A549 (cell line): ENCODE data around the gene KANK2. TPM values are rescaled to one million over a fixed set of nuclear protein-coding genes. Genes with fewer than 3 reads are reported as not detected.

Experiments
- ATAC-seq, 2 experiments: fragments of 200-7000 bp in 1 of 2; fragments of >200 bp in 1 of 2; cut with Nextera tagmentation in 1 of 2; cut with Tn5 transposase in 1 of 2; 3 replicates each; pipeline versions ENCODE4 v1.8.0 to v1.9.1; 2018 to 2020; ENCODE audit warnings: mild to moderate bottlenecking in 1 of 2, moderate library complexity in 1 of 2
- CTCF ChIA-PET: fragments of 300-600 bp; sonication (Branson Sonifier 250); formaldehyde crosslinking; extraction: SDS; loops from one replicate; lab custom pipeline; 2021; ENCODE audit warnings: antibody characterized with exemption, inconsistent platforms; lab: Yijun Ruan, JAX
- POLR2A ChIA-PET: fragments of 350-600 bp; formaldehyde crosslinking; extraction: SDS; loops from one replicate; lab custom pipeline; 2021; ENCODE audit warnings: antibody characterized with exemption, inconsistent platforms; lab: Yijun Ruan, JAX
- DNase-seq, 2 experiments: peaks; one replicate each; pipeline versions ENCODE4 v3.0.0 to v3.0.0-alpha.2; 2011 to 2016; ENCODE audit warnings: low read depth in 1 of 2, low spot score in 1 of 2
- FAIRE-seq: peaks from 2 replicates; lab custom pipeline; 2011; peaks lifted over from hg19 to GRCh38; lab: Jason Lieb, UNC
- H3K27ac ChIP-seq, 2 experiments: fragments of >200 bp; sonication (Bioruptor Twin); formaldehyde crosslinking; 3 replicates each; pipeline ENCODE4 v1.5.1; 2016 to 2017
- H3K4me1 ChIP-seq: fragments of >200 bp; sonication (Bioruptor Twin); formaldehyde crosslinking; 3 replicates; pipeline ENCODE4 v1.6.1; 2016
- H3K4me2 ChIP-seq: fragments of >200 bp; sonication (Bioruptor Twin); formaldehyde crosslinking; 3 replicates; pipeline ENCODE4 v1.6.1; 2016
- H3K4me3 ChIP-seq: fragments of >200 bp; sonication (Bioruptor Twin); formaldehyde crosslinking; 3 replicates; pipeline ENCODE4 v1.5.1; 2016
- H3K9me3 ChIP-seq: fragments of >200 bp; sonication (Bioruptor Twin); formaldehyde crosslinking; 3 replicates; pipeline ENCODE4 v1.6.1; 2016
- CHD2 ChIP-seq: fragments of 150-350 bp; IDR thresholded peaks from 2 replicates; pipeline ENCODE4 v1.6.1; 2014; ENCODE audit warnings: low read length; ENCODE audit not compliant: partially characterized antibody
- EHMT2 ChIP-seq: fragments of 200-600 bp; sonication (generic); IDR thresholded peaks from 2 replicates; pipeline ENCODE4 v1.6.1; 2016; ENCODE audit warnings: antibody characterized with exemption, low read depth, mild to moderate bottlenecking, moderate library complexity
- EP300 ChIP-seq, 2 experiments: fragments of >200 bp; sonication (Bioruptor Twin); formaldehyde crosslinking; IDR thresholded peaks; 2 replicates in 1 of 2; 3 replicates in 1 of 2; pipeline ENCODE4 v1.6.1; 2016 to 2017
- ESRRA ChIP-seq: fragments of 150-350 bp; IDR thresholded peaks from 2 replicates; pipeline ENCODE4 v1.6.1; 2014; ENCODE audit warnings: mild to moderate bottlenecking, low read length, borderline replicate concordance
- FOSL2 ChIP-seq, 2 experiments: fragments of 450-650 bp in 1 of 2; fragments of >200 bp in 1 of 2; sonication (Bioruptor Twin) in 1 of 2; formaldehyde crosslinking; IDR thresholded peaks; 2 replicates each; pipeline versions ENCODE4 v1.5.0 to v1.6.1; 2016 to 2020; ENCODE audit warnings: mild to moderate bottlenecking in 1 of 2, moderate library complexity in 1 of 2
- GATA3 ChIP-seq: IDR thresholded peaks from 2 replicates; pipeline ENCODE4 v1.6.1; 2012; ENCODE audit warnings: borderline replicate concordance
- HDAC2 ChIP-seq: fragments of 200-600 bp; sonication (generic); IDR thresholded peaks from 2 replicates; pipeline ENCODE4 v1.6.1; 2016
- HES2 ChIP-seq: fragments of >200 bp; sonication (Bioruptor Twin); formaldehyde crosslinking; IDR thresholded peaks from 2 replicates; pipeline ENCODE4 v1.6.1; 2016
- HOXB5 ChIP-seq: fragments of 250-450 bp; sonication (Bioruptor Pico); IDR thresholded peaks from 2 replicates; pipeline ENCODE4 v1.5.0; 2020; ENCODE audit warnings: mild to moderate bottlenecking, moderate library complexity
- KDM1A ChIP-seq: fragments of 200-600 bp; sonication (generic); IDR thresholded peaks from 2 replicates; pipeline ENCODE4 v1.6.1; 2016; ENCODE audit warnings: low read depth, mild to moderate bottlenecking
- KDM5A ChIP-seq: fragments of 200-600 bp; sonication (generic); IDR thresholded peaks from 2 replicates; pipeline ENCODE4 v1.6.1; 2016; ENCODE audit warnings: antibody characterized with exemption, mild to moderate bottlenecking
- MAX ChIP-seq: IDR thresholded peaks from 2 replicates; pipeline ENCODE4 v1.6.1; 2012
- MAZ ChIP-seq: fragments of 150-350 bp; IDR thresholded peaks from 2 replicates; pipeline ENCODE4 v1.6.1; 2014; ENCODE audit warnings: antibody characterized with exemption, low read depth, low read length, borderline replicate concordance
- NFE2L2 ChIP-seq: fragments of 150-350 bp; conservative IDR thresholded peaks from 2 replicates; pipeline ENCODE4 v1.6.1; 2014; ENCODE audit warnings: low read length
- NPAS2 ChIP-seq: fragments of 250-450 bp; sonication (Bioruptor Pico); IDR thresholded peaks from 2 replicates; pipeline ENCODE4 v1.8.0; 2022; ENCODE audit warnings: mild to moderate bottlenecking, moderate library complexity, borderline replicate concordance
- NR3C1 ChIP-seq: fragments of >200 bp; sonication (Bioruptor Twin); formaldehyde crosslinking; IDR thresholded peaks from 3 replicates; pipeline ENCODE4 v1.6.1; 2017
- RARB ChIP-seq: fragments of 250-450 bp; sonication (Bioruptor Pico); IDR thresholded peaks from 2 replicates; pipeline ENCODE4 v1.8.0; 2021; ENCODE audit warnings: mild to moderate bottlenecking, moderate library complexity
- REST ChIP-seq: fragments of 200-600 bp; sonication (generic); IDR thresholded peaks from 2 replicates; pipeline ENCODE4 v1.6.1; 2016; ENCODE audit warnings: antibody characterized with exemption, mild to moderate bottlenecking, moderate library complexity
- RFX5 ChIP-seq: fragments of 450-650 bp; IDR thresholded peaks from 2 replicates; pipeline ENCODE4 v1.7.1; 2014; ENCODE audit warnings: antibody characterized with exemption, mild to moderate bottlenecking, moderate library complexity
- RNF2 ChIP-seq: fragments of 200-600 bp; sonication (generic); IDR thresholded peaks from 2 replicates; pipeline ENCODE4 v1.6.1; 2016; ENCODE audit warnings: low read depth, mild to moderate bottlenecking, antibody characterized with exemption, moderate library complexity, borderline replicate concordance
- ZC3H11A ChIP-seq: fragments of 450-650 bp; IDR thresholded peaks from 2 replicates; pipeline ENCODE4 v1.6.1; 2014; ENCODE audit warnings: antibody characterized with exemption, mild to moderate bottlenecking
- ZFP36 ChIP-seq: fragments of 450-650 bp; IDR thresholded peaks from 2 replicates; pipeline ENCODE4 v1.6.1; 2014; ENCODE audit warnings: borderline replicate concordance; ENCODE audit not compliant: partially characterized antibody
- WGBS: methylation state at CpG from one replicate; pipeline ENCODE4 v1.1.6; 2017; ENCODE audit errors: missing lambda C conversion rate; 5-methylcytosine and 5-hydroxymethylcytosine counted together
- polyA plus RNA-seq, 4 experiments: library from polyadenylated mRNA; depleted of rRNA in 3 of 4; stranded (reverse); fragments of >200 nt; fragmentation: RNase III in 1 of 4; extraction: RNeasy Plus Mini Kit Qiagen cat#74134 plus additional on column Dnase treatment in 1 of 4; gene quantifications; 2 replicates in 3 of 4; 3 replicates in 1 of 4; pipeline ENCODE4 v1.2.3, GENCODE V29; 2011 to 2017

KANK2 gene
- polyA plus RNA-seq, 2 of the 4 experiments (the other 2 are of a cell fraction), result 20.5 to 68.0 TPM

- no peak for TF ChIP-seq MAZ
- no peak for TF ChIP-seq CHD2
- TF ChIP-seq KDM1A, result no peak
- TF ChIP-seq KDM5A, result no peak
- no peak for TF ChIP-seq MAX
Observed at GRCh38 chr19:11172576-11172975, 24.8 kb downstream of the KANK2 start (continued).

GRCh38 chr19:11171144-11171543 lies 26.2 kb downstream of the KANK2 start:
- FAIRE-seq (no peak), ATAC-seq (no peak), DNase-seq (no peak)
- POLR2A ChIA-PET, result no interaction called here
- Histone ChIP-seq H3K4me2 (no peak overlapping the region), H3K4me3 (no peak overlapping the region), H3K27ac (no peak overlapping the region), H3K9me3 (no peaks in the 10 kb centered on the region), H3K4me1 (peaks cover 10% of the 10 kb centered on the region; the same call in 2 of the 3 replicates)
- CTCF ChIA-PET, result interaction anchor here (1.7 kb wide), 1 partner anchor 17 kb away, joined by 4 read pairs; no protein-coding TSS in a partner anchor
- TF ChIP-seq RARB (CRISPR knock-in tag) (no peak), NFE2L2 (no peak), REST (no peak), GATA3 (no peak), ZC3H11A (no peak), EP300 (IDR thresholded peaks at IDR 0.05) (no peak), HDAC2 (no peak), HOXB5 (CRISPR knock-in tag) (no peak), EHMT2 (no peak), RFX5 (no peak), NPAS2 (CRISPR knock-in tag) (no peak), HES2 (no peak), NR3C1 (no peak), ESRRA (no peak), FOSL2 (IDR thresholded peaks at IDR 0.05) (no peak), FOSL2 (CRISPR knock-in tag; IDR thresholded peaks at IDR 0.05) (no peak), RNF2 (no peak)
- WGBS, result 88% methylated on average over 5 of the region's 5 CpGs

- H3K27ac ChIP-seq, result no peak overlapping the region
- FAIRE-seq (no peak), ATAC-seq (no peak), DNase-seq (no peak)
- TF ChIP-seq ZFP36 (peak; percentile 24), HES2 (no peak)
- CTCF ChIA-PET, result interaction anchor here (1.0 kb wide), 1 partner anchor 44 kb away, joined by 3 read pairs; no protein-coding TSS in a partner anchor
- peaks cover 10% of the 10 kb centered on the region; the same call in 2 of the 3 replicates for H3K4me1 ChIP-seq
- POLR2A ChIA-PET, result no interaction called here
- 95% methylated on average over 12 of the region's 31 CpGs for WGBS
- H3K9me3 ChIP-seq, result no peaks in the 10 kb centered on the region
- no peak overlapping the region for H3K4me3 ChIP-seq
- no peak overlapping the region for H3K4me2 ChIP-seq
Observed at GRCh38 chr19:11169896-11170678, 27.3 kb downstream of the KANK2 start.
